K562 (cell line): Measurements from ENCODE around the gene HGF. TPM values are rescaled to one million over a fixed set of nuclear protein-coding genes. Genes with fewer than 3 reads are reported as not detected.

Experiments used
- ATAC-seq: fragments of 200-7000 bp; cut with Tn5 transposase; 3 replicates; pipeline ENCODE4 v1.9.1; 2020; ENCODE audit warnings: moderate library complexity
- BruUV-seq: library from RNA; stranded (reverse); fragments of 400-500 nt; replicated peaks from 2 replicates; lab custom pipeline; 2021; lab: Mats Ljungman, UMichigan
- CTCF ChIA-PET: fragments of 300-600 bp; formaldehyde crosslinking; extraction: SDS; loops from one replicate; lab custom pipeline; 2021; ENCODE audit warnings: low intra/inter-chr PET ratio; lab: Yijun Ruan, JAX
- POLR2A ChIA-PET: fragments of 300-600, 350-650 bp; sonication (Branson Sonifier 250); formaldehyde crosslinking; extraction: SDS; loops from one replicate; lab custom pipeline; 2021; ENCODE audit warnings: antibody characterized with exemption, inconsistent platforms; lab: Yijun Ruan, JAX
- DNase-seq, 4 experiments: peaks; one replicate each; pipeline versions ENCODE4 v3.0.0 to v3.0.0-alpha.2; 2011 to 2018; ENCODE audit warnings: low spot score in 3 of 4, mixed read lengths in 3 of 4; ENCODE audit errors: extremely low read depth in 1 of 4
- FAIRE-seq: peaks from 2 replicates; lab custom pipeline; 2011; peaks lifted over from hg19 to GRCh38; lab: Jason Lieb, UNC
- H2AFZ ChIP-seq: 2 replicates; pipeline ENCODE4 v1.6.0; 2011; ENCODE audit warnings: low read depth, low read length, control low read depth, inconsistent platforms
- H3K27ac ChIP-seq: fragments of 200-600 bp; 3 replicates; pipeline ENCODE4 v1.8.0; 2011; ENCODE audit warnings: low read depth, mild to moderate bottlenecking, control low read depth, inconsistent platforms, low read length, moderate library complexity, mixed read lengths; ENCODE audit errors: extremely low read depth
- H3K27me3 ChIP-seq, 2 experiments: fragments of 300-600 bp in 1 of 2; 2 replicates in 1 of 2; 3 replicates in 1 of 2; pipeline versions ENCODE4 v1.6.0 to v1.8.0; 2011; ENCODE audit warnings: inconsistent platforms in 2 of 2, low read length in 2 of 2, mild to moderate bottlenecking in 1 of 2, mixed read lengths in 1 of 2, moderate library complexity in 1 of 2; ENCODE audit not compliant: control insufficient read depth in 2 of 2, insufficient read depth in 2 of 2
- H3K36me3 ChIP-seq: fragments of 300-600 bp; 3 replicates; pipeline ENCODE4 v1.8.0; 2011; ENCODE audit warnings: mild to moderate bottlenecking, low read length, inconsistent platforms; ENCODE audit not compliant: control insufficient read depth, insufficient read depth
- H3K4me1 ChIP-seq, 2 experiments: fragments of 200-600 bp in 1 of 2; replicated peaks in 1 of 2; 2 replicates in 1 of 2; 3 replicates in 1 of 2; pipeline versions ENCODE4 v1.5.1 to v1.8.0; 2011; ENCODE audit warnings: inconsistent platforms in 2 of 2, low read length in 2 of 2, mild to moderate bottlenecking in 1 of 2, mixed read lengths in 1 of 2, moderate library complexity in 1 of 2; ENCODE audit not compliant: control insufficient read depth in 2 of 2, insufficient read depth in 2 of 2
- H3K4me2 ChIP-seq: 2 replicates; pipeline ENCODE4 v1.6.1; 2011; ENCODE audit warnings: low read length, control low read depth, inconsistent platforms, mixed read lengths; ENCODE audit not compliant: insufficient read depth
- H3K4me3 ChIP-seq: fragments of 200-600 bp; sonication (generic), shearing (Covaris generic); 2 replicates; pipeline ENCODE4 v1.5.1; 2016; ENCODE audit warnings: control low read depth, inconsistent platforms
- H3K79me2 ChIP-seq: fragments of 200-600 bp; 3 replicates; pipeline ENCODE4 v1.8.0; 2011; ENCODE audit warnings: low read length, inconsistent platforms; ENCODE audit not compliant: control insufficient read depth, insufficient read depth
- H3K9ac ChIP-seq, 2 experiments: 2 replicates each; pipeline versions ENCODE4 v1.6.0 to v1.6.1; 2011; ENCODE audit warnings: low read depth in 2 of 2, low read length in 2 of 2, control low read depth in 1 of 2, inconsistent platforms in 1 of 2, mild to moderate bottlenecking in 1 of 2, mixed read lengths in 1 of 2; ENCODE audit not compliant: insufficient read depth in 1 of 2
- H3K9me1 ChIP-seq: one replicate; pipeline ENCODE4 v1.6.0; 2011; ENCODE audit warnings: inconsistent platforms, mild to moderate bottlenecking, low read length, moderate library complexity; ENCODE audit not compliant: control insufficient read depth, insufficient read depth
- H3K9me3 ChIP-seq: replicated peaks from 2 replicates; pipeline ENCODE4 v1.5.1; 2011; ENCODE audit warnings: low read depth, low read length, inconsistent platforms; ENCODE audit not compliant: control insufficient read depth, insufficient read depth
- H4K20me1 ChIP-seq: replicated peaks from 2 replicates; pipeline ENCODE4 v1.6.1; 2011; ENCODE audit warnings: low read length, inconsistent platforms, mixed read lengths; ENCODE audit not compliant: control insufficient read depth, insufficient read depth
- BACH1 ChIP-seq: fragments of 200-800 bp; sonication (Bioruptor generic); IDR thresholded peaks from 2 replicates; pipeline ENCODE4 v1.6.1; 2016; ENCODE audit warnings: missing genetic modification characterization, missing compliant biosample characterization
- BCLAF1 ChIP-seq, 2 experiments: fragments of 450-650 bp in 1 of 2; IDR thresholded peaks; 2 replicates each; pipeline ENCODE4 v1.6.1; 2011 to 2017; ENCODE audit warnings: low read depth in 2 of 2, antibody characterized with exemption in 1 of 2, borderline replicate concordance in 1 of 2, low read length in 1 of 2, mild to moderate bottlenecking in 1 of 2, mixed read lengths in 1 of 2; ENCODE audit not compliant: control insufficient read depth in 1 of 2
- CEBPG ChIP-seq, 3 experiments: fragments of 200-800 bp in 1 of 3; sonication (Bioruptor generic) in 1 of 3; sonication (generic) in 1 of 3; formaldehyde crosslinking in 1 of 3; IDR thresholded peaks in 2 of 3; conservative IDR thresholded peaks in 1 of 3; 2 replicates each; pipeline versions ENCODE4 v1.6.1 to v1.8.0; 2016 to 2022; ENCODE audit warnings: missing compliant biosample characterization in 2 of 3, missing genetic modification characterization in 2 of 3, mild to moderate bottlenecking in 1 of 3, missing genetic modification reagents in 1 of 3
- CEBPZ ChIP-seq: fragments of 150-350 bp; IDR thresholded peaks from 2 replicates; pipeline ENCODE4 v1.6.1; 2014; ENCODE audit warnings: low read depth, mild to moderate bottlenecking, low read length, borderline replicate concordance
- GMEB1 ChIP-seq: fragments of 250-450 bp; sonication (Bioruptor Pico); IDR thresholded peaks from 2 replicates; pipeline ENCODE4 v1.4.0; 2020; ENCODE audit warnings: mild to moderate bottlenecking
- HMGN3 ChIP-seq: IDR thresholded peaks from 2 replicates; pipeline ENCODE4 v1.6.1; 2011; ENCODE audit warnings: borderline replicate concordance, low read depth, mild to moderate bottlenecking, mixed read lengths, low read length; ENCODE audit not compliant: insufficient read length; ENCODE audit errors: extremely low read depth
- POLR2A ChIP-seq: fragments of 450-650 bp; conservative IDR thresholded peaks from 2 replicates; pipeline ENCODE4 v1.6.1; 2016
- ZNF696 ChIP-seq: fragments of 250-450 bp; sonication (Bioruptor Pico); conservative IDR thresholded peaks from 2 replicates; pipeline ENCODE4 v1.4.0; 2020; ENCODE audit warnings: mild to moderate bottlenecking, moderate library complexity
- WGBS: fragments of 100-300 bp; shearing (Covaris generic); methylation state at CpG from one replicate; pipeline ENCODE4 v1.1.6; 2016; ENCODE audit warnings: low coverage, mixed read lengths; ENCODE audit not compliant: insufficient coverage; ENCODE audit errors: missing lambda C conversion rate; 5-methylcytosine and 5-hydroxymethylcytosine counted together
- in situ Hi-C: fragments of 300-500 bp; cut with MboI; formaldehyde crosslinking; loops from 4 replicates; pipeline ENCODE4 v1.15.0; 2018; ENCODE audit warnings: inconsistent platforms, mixed read lengths
- intact Hi-C: fragments of 100-400 bp; cut with micrococcal nuclease; formaldehyde crosslinking; loops from 2 replicates; pipeline ENCODE4 v1.14.2; 2022
- polyA plus RNA-seq, 8 experiments: library from polyadenylated mRNA; depleted of rRNA in 4 of 8; stranded (reverse) in 5 of 8; unstranded in 3 of 8; fragments of >200 nt; fragmentation: Nextera tagmentation in 2 of 8; fragmentation: Illumina TruSeq in 1 of 8; extraction: Ambion mirVana in 2 of 8; extraction: Trizol in 1 of 8; gene quantifications; 2 replicates each; pipeline versions ENCODE4 v1.2.1 to v1.2.3, GENCODE V29; 2011 to 2014; ENCODE audit warnings: inconsistent platforms in 1 of 8, missing spikeins in 1 of 8
- total RNA-seq, 7 experiments: library from RNA; depleted of rRNA in 6 of 7; stranded (reverse); fragments of >200 nt in 6 of 7; fragmentation: Illumina TruSeq in 2 of 7; extraction: Trizol in 2 of 7; gene quantifications; 2 replicates each; pipeline versions ENCODE4 v1.2.1 to v1.2.3, GENCODE V29; 2011 to 2021; ENCODE audit warnings: low replicate concordance in 1 of 7

HGF gene
- total and polyA plus RNA-seq, 9 of the 15 experiments (the other 6 are each of a cell fraction or from before 2014, with no cell fraction given) = 0.02 TPM; not detected in 8

- TF ChIP-seq CEBPZ = no peak
- no peak for TF ChIP-seq BACH1 (tag)
- no peak for TF ChIP-seq ZNF696
Observed at GRCh38 chr7:81719865-81720264, 50.0 kb downstream of the HGF start (continued).

GRCh38 chr7:81715984-81716588, 53.8 kb downstream of the HGF start:
- Histone ChIP-seq H3K27me3 (no peaks in the 10 kb centered on the region), H3K4me1 (no peaks in the 10 kb centered on the region), H3K36me3 (no peaks in the 10 kb centered on the region), H3K4me3 (no peak overlapping the region), H3K4me2 (no peak overlapping the region), H3K9ac (no peak overlapping the region), H2AFZ (no peak overlapping the region), H3K9me3 (no peaks in the 10 kb centered on the region; the same call in none of the 2 replicates), H3K9me1 (no peaks in the 10 kb centered on the region), H3K27ac (no peak overlapping the region), H3K79me2 (no peaks in the 10 kb centered on the region), H4K20me1 (no peaks in the 10 kb centered on the region)
- intact Hi-C loops = no loop called here
- in situ Hi-C loops = no loop called here
- POLR2A ChIA-PET = no interaction called here
- CTCF ChIA-PET = no interaction called here
- ATAC-seq (no peak), FAIRE-seq (no peak), DNase-seq (no peak)
- under 1% methylated on average over 5 of the region's 5 CpGs for WGBS
- BruUV-seq = no TSS peak
- TF ChIP-seq CEBPG (CRISPR knock-in tag; IDR thresholded peaks at IDR 0.05) (no peak), CEBPG (tag; conservative IDR thresholded peaks at IDR 0.05 in 1 of 2, IDR thresholded peaks at IDR 0.05 in 1 of 2) (no peak), POLR2A (no peak), GMEB1 (CRISPR knock-in tag) (no peak), HMGN3 (no peak), BCLAF1 (IDR thresholded peaks at IDR 0.05; ENCODE audit: borderline replicate concordance in 1 of 2, control insufficient read depth in 1 of 2, low read depth in 2 of 2, low read length in 1 of 2) (no peak)
